HG03064 (cell line): ENCODE measurements around the gene EPB41.
"Not testable (repeated sequence)": the region's sequence is repeated elsewhere in the genome, so short reads cannot be mapped to it uniquely, and the experiment has no call there.

Experiments used
- ATAC-seq: cut with Tn5 transposase; IDR thresholded peaks from one replicate; pipeline ENCODE4 v1.9.1; 2021; ENCODE audit warnings: low read depth; ENCODE audit not compliant: unreplicated experiment

EPB41 gene

DNA sequence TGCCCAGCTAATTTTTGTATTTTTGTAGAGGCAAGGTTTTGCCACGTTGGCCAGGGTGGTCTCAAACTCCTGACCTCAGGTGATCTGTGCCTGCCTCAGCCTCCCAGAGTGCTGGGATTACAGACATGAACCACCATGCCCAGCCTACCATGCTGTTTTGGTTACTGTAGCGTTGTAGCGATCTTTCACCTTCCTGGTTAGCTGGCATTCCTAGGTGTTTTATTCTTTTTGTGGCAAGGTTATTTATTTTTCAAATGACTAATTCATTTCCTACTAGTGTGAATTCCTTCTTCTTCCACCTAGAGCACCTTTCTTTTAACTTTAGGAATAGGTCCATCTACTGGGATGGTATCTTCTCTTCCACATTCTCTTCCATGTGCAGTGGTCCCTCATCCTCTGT, 180.1 kb downstream of the EPB41 start:
- ATAC-seq = no peak

DNA sequence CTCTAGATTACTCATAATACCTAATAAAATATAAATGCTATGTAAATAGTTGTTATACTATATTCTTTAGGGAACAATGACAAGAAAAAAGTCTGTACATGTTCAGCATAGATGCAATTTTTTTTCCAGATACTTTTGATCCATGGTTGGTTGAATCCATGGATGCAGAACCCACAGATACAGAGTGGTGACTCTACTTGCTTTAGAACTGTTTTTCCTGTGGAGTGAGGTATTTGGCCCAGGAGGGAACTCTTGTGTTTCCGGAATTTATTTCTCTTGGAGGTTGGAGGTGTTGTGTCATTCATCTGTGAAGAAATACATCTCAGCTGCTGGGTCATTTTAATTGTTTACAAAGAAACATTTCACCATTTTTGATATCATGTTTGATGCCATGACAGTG, 180.6 kb downstream of the EPB41 start:
- no peak for ATAC-seq

DNA sequence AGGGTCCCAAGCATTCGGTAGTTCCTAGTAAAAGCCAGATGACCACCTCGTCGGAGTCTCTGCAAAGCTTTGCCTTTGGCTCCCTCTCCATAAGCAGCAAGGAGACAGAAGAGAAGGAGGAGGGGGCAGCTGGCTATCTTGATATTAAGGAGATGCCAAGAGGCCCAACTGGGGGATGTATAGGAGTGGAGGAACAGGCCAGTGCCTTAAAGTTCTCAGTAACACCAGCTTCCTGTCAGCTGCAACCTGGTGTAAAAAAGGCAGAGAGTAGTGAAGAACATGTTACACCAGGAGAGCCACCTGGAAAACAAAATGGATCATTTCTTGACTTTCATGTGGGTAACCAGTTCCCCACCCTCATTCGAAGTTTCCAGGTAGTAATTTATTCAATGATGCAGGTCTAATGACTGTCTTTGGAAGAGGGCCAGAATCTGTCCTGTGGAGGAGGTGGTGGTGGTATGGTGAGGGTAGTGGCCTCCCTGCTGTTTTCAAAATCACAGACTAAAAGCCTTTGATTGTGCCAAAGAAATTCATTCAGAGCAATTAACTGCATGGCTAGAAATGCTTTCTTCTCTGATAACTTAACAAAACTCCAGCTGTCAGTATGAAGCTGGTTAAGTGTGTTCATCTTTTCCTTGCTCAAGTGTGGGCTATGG, 182.0 kb downstream of the EPB41 start:
- ATAC-seq = no peak

DNA sequence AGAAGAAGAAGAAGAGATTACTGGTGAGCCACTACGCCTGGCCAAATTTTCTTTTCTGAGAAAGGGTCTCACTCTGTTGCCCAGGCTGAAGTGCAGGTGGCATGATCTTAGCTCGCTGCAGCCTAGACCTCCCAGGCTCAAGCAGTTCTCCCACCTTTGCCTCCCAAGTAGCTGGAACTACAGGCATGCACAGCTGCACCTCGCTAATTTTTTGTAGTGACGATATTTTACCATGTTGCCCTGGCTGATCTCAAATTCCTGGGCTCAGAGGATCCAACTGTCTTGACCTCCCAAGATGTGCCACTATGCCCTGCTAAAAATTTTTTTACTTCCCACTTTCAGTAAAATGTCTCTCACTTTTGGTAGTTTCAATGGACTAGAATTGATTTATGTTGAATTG, 184.9 kb downstream of the EPB41 start:
- ATAC-seq = no peak

DNA sequence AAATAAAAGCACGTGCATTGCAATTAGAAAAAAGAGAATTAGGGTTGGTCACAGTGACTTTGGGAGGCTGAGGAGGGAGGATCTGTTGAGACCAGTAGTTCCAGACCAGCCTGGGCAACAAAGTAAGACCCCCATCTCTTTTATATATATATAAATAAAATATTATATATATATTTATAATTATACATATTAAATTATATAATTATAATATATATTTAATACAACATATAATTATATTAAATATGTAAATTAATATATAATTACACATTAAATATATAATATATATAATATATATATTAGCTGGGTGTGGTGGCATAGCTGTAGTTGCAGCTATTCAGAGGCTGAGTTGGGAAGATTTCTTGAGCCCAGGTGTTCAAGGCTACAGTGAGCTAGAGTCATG, 186.1 kb downstream of the EPB41 start:
- ATAC-seq = no peak

DNA sequence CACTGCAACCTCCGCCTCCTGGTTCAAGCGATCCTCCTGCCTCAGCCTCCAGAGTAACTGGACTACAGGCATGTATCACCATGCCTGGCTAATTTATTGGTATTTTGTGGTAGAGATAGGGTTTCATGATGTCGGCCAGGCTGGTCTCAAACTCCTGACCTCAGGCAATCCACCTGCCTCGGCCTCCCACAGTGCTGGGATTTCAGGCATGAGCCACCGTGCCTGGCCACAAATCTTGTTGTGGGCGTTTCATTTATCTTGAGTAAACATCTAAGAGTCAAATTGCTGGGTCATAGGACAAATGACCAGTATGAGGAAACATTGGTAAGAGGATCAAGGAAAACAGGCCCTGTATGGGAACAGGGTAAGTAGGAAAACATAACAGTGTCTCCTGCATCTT, 191.5 kb downstream of the EPB41 start:
- ATAC-seq = no peak

DNA sequence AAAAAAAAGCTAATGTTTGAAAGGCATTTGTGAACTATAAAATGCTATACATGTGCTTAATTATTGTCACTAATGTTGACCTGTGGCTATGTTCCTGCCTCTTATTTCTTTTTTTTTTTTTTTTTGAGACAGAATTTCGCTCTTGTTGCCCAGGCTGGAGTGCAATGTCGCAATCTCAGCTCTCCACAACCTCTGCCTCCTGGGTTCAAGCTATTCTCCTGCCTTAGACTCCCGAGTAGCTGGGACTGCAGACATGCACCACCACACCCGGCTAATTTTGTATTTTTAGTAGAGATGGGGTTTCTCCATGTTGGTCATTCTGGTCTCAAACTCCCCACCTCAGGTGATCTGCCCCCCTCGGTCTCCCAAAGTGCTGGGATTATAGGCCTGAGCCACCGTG, 193.7 kb downstream of the EPB41 start:
- not testable (repeated sequence) for ATAC-seq

DNA sequence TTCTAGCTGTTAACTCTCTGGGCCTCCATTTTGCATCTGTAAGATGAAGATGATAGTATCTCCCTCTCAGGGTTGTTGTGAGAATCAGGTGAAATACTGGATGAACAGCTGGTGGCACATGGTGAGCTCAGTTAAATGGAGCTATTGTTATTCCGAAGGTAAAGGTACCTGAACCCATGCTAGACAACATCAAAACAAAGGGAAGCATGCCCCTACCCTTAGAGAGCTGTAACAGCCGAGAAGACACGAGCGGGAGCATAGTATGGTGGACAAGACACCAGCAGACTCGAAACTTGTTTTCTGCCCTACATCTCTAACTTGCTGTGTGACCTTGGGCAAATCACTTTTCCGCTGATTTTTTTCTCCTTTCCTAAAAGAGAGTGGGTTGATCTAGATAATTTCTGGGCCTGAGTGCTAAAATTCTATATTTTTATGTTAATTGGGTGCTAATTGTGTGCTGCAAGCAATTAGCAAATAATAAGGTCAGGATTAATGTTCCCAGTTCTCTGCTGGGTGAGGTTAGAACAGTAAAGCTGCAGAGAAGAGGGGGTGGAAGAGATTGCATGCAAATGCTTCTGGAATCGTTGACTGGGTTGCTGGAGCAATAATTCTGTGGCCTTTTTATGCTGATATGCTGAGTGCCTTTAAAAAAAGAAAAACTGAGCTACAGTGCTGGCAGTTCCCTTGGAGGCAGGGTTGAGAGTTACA, 198.5 kb downstream of the EPB41 start:
- no peak for ATAC-seq

DNA sequence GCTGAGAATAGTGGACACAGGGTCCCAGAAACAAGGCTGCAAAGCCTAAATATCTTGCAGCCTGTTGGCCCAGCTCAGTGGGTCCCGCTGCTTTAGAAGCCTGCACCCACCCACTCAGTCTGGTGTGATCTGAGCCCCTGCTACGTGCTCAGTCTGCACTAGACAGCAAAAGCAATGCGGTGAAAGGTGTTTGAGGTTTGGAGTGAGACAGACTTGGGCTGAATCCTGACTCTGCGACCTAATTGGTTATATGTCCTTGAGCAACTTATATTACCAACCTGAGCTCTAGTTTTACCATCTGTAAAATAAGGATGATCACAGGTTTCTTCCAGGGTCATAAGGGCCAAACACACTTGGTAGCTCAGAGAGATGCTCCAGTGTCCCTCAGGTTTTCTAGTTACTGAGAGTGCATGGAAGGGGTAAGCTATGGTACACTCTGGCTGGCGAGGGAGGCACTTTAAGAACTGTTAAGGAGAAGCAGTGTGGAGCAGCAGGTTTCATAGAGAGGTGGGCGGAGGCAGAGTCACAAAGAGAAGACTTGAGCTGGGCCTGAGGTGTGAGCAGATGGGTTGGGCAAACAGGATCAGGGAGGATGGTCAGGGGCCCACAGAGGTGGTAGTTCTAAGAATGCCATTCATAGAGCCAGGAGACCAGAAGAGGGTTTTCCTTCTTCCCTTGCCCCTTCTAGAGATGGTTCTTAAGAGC, 199.2 kb downstream of the EPB41 start:
- no peak for ATAC-seq

DNA sequence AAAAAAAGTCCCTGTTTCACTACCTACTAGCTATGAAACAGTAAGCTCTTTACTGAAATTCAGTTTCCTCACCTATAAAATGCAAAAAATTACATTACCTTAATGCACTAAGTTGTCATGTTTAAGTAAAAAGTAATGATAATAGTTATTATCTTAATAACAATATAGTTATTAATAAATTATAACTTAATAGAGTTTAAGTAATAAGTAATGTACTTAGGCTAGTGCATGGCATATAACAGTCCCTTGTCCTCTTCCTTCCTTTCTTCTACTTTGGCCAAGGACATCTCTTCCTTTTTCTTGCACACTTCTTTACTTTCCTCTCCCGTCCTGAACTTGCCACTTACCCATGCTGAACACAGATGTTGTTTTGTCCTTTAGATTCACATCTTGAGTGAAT, 200.3 kb downstream of the EPB41 start:
- no peak for ATAC-seq

DNA sequence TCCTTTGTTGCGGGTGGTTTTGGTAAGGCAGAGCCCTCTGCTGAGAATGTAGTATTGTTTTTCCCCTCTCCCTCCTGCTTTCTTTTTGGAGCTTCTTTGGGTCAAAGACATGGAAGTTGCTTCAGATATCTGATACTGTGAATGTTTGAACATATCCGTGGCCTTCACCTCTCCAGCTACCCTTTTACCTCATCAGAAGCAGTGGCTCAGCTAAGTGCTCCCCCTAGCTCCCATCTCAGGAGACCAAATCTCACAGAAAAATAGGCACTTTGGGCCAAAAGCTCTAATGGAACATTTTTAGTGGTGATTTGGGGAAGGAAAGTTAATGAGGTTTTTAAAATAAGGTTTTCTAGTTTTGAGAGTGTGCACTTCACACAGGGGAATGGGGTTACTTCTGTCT, 203.0 kb downstream of the EPB41 start:
- no peak for ATAC-seq

DNA sequence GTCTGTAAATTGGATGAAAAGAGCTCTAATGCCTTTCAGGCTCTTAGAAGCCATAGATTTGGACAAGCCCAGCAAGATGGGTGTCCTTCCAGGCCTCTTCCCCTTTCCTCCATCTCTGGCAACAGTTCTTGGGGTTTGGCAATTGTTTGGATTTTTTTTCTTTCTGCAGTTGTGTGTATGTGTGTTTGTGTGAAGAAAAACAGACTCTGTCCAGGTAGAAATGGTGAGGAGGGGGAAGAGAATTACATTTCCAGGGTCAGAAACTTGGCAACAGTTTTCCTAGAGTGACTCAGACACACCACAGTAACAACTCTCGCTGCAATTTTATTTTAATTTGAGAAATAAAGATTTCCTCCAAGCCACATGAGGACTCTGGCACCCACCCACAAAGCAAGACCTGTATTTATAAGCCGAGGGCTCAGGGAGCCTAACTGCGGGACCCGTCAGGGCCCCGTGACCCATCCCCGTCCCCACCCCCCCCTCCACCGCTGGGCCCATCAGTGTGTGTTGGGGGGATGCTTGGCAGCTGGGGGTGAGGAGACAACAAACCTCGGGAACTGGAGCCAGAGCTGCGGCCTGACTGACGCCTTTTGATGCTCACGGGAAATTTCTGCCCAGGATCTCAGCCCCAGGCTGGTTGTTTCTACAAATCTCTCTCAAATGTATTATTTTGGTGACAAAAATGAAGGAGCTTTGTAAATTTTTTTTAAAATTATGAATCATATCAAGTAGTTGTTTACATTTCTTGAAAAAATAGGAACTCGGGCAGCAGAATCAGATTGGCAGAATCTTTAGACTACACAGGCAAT, 205.0 kb downstream of the EPB41 start:
- no peak for ATAC-seq

DNA sequence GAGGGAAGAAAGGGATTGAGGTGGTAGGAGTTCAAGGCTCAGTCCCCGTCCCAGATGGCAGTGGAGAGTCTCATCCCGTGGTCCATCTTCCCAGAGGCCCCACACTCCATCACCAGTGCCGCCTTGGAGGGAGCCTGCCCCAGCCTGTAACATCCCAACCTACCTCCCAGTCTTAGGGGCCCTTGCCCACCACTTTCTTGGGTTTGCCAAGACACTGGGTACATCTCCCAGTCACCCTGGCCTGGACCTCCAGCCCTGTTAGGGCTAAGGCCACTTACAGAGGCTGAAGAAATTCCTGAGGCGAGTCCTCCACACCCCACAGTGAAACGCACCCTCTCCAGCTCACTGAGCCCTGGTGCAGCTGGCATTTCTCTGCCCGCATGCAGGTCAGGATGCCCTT, 206.0 kb downstream of the EPB41 start:
- ATAC-seq = no peak

DNA sequence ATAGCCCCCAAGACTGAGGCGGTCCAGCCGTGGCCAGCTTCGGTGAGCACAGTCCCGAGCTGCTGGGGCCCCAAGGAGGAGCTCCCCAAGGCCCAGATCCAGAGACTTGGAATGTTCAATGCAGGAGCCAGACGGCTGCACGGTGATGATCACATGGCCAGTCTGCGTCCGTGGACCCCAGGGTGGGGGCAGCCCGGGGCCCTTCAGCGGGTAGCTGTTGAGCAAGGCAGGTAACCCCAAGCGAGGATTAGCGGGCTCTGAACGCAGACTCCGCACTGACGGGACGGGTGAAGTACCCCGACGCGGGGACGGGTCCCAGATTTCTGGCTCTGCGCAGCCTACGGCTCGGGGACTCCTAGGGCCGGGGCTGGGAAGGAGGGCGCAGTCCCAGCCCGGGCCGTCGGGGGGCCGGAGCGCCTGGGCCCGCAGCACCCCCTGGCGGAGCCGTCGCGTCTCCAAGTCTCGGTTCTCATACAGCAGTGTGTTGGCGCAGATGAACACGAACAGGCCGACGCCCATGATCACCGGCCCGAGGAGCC, 206.6 kb downstream of the EPB41 start:
- ATAC-seq = no peak

DNA sequence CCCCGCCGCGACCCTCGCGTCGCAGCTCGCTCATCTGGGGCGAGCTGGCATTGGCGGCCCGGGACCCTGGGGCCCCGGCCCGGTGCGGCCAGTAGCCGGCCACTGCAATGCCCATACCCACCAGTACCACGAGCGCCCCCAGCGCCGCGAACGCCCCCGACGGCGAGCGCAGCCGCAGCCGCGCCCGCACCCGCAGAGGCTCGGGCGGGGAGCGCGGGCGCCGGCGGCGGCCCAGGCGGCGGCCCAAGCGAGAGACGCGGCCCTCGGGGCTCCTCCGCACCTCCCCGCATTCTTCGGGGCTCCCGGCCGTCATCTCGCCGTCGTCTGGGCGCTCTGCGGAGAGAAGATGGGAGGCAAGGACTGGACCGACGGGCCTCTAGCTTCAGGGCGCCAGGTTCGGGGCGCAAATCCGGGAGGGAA, 207.2 kb downstream of the EPB41 start:
- no peak for ATAC-seq

DNA sequence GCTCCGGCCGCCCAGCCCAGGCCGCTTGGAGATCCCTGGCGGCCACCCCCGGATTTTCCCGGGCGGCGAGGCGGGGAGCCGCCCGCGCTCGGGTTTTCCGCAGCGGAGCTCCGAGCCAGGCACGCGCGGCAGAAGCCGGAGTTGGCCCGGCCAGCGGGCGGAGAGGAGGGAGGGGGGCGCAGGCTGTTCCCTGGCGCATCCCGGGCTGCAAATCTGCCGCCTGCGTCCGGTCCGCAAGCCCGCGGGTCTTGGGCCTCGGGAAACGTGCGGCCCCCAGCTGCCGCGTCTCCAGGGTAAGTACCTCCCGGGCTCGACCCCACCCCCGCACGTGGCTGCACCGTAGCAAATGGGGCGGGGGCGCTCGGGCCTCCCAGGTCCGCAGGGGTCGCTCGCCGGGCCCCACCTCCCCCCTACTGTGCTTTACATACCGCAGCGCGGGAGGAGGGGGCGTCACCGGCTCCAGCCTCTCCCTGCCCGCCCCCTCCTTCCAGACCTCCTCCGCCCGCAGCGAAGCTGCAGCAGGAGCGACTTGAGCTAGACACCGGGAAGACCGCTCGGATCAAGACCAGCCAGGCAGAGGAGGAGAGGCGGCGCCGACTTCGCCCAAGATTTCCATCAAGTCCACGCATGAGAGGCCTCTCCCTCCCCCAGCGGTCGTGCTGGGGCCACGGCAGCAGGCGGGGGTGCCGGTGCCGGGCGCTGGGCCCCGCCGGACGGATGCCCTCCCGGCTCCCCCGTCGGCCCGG, 207.7 kb downstream of the EPB41 start:
- no peak for ATAC-seq

DNA sequence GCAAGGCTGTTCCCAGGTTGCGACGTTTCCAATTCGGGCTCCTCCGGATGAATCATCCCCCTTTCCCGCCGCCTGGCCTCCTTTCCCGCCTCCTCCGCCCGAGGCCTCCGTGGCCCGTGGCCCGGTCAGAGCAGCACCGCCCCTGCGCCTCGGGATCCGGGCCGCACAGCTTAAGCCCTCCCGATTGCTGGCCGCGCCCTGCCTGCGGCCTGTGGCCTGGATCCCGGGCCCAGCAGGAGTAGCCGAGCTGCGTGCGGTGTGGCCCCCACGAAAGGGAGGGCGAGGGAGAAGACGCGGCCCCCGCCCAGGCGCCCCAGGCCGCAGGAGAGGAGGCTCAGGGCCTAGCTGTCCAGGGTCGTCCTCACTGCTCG, 208.3 kb downstream of the EPB41 start:
- ATAC-seq = no peak

DNA sequence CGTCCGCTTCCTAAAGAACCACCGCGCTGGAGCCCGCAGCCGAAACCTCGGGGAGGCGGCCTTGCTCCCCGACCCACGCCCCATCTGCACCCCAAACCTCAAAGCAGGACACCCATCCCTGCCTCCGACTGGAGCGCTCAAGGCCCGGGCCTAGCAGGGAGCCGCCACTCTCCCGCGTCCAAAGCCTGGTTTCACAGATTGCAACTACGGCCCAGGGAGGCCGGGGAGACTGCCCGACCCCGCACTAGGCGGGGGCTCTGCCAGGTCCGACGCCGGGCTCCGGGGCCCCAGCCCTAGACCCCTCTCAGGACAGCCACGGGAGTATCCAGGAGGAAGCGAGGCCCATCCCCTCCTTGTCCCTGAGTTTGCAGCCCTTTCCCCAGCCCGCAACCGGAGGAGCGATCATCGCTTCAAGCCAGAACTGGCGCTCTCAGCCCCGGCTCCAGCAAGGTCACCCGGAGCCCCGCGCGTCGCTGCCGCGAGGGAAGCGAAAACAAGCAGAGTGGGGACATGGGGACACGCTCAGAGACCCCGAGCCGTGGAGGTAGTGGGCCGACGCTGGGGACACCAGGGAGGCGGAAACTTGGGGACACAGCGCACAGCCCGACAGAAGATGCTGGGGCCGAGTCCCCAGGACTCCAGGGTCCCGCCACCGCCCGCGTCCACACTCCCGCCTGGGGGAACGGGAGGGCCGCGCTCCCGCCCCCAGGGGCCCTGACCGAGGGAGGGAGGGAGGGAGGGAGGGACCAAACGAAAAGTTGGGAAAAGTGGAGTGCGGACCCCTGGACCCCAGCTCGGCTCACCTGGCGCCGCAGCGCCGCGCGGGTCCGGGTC, 208.9 kb downstream of the EPB41 start:
- no peak for ATAC-seq

DNA sequence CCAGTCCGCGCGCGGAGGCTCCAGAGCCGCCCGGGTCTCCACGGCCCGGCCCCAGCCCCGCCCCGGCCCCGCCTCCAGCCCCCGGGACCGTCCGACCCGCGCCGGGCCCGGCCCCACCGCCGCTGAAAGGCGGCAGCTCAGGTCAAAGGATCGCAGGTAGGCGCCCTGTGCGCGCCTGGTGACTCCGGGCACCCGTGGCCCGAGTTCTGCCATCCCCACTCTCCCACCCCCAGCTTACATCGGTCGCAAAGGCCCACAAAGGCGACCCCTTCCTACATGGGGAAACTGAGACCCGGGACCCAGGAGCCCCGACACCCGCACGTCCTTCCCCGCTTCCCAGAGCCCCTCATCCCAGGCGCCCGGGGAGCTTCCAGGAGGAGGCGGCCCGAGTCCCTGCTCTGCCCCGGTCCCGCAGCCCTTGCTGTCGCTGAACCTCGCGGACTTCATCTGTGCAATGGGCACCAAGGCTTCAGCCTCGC, 209.6 kb downstream of the EPB41 start, which contains the start of gene TMEM200B:
Gene TMEM200B (minus strand): TSS at position 17 of the 479 bp plus-strand sequence. CDS start 2,075 bp downstream, outside the sequence.
- no peak for ATAC-seq
